K562 (cell line): ENCODE data around the gene RHBDD1. TPM values are rescaled to one million over a fixed set of nuclear protein-coding genes. Genes with fewer than 3 reads are reported as not detected.

ENCODE experiments used
- ATAC-seq: fragments of 200-7000 bp; cut with Tn5 transposase; 3 replicates; pipeline ENCODE4 v1.9.1; 2020; ENCODE audit warnings: moderate library complexity
- BruUV-seq: library from RNA; stranded (reverse); fragments of 400-500 nt; replicated peaks from 2 replicates; lab custom pipeline; 2021; lab: Mats Ljungman, UMichigan
- CTCF ChIA-PET: fragments of 300-600 bp; formaldehyde crosslinking; extraction: SDS; loops from one replicate; lab custom pipeline; 2021; ENCODE audit warnings: low intra/inter-chr PET ratio; lab: Yijun Ruan, JAX
- POLR2A ChIA-PET: fragments of 300-600, 350-650 bp; sonication (Branson Sonifier 250); formaldehyde crosslinking; extraction: SDS; loops from one replicate; lab custom pipeline; 2021; ENCODE audit warnings: antibody characterized with exemption, inconsistent platforms; lab: Yijun Ruan, JAX
- DNase-seq, 4 experiments: peaks; one replicate each; pipeline versions ENCODE4 v3.0.0 to v3.0.0-alpha.2; 2011 to 2018; ENCODE audit warnings: low spot score in 3 of 4, mixed read lengths in 3 of 4; ENCODE audit errors: extremely low read depth in 1 of 4
- FAIRE-seq: peaks from 2 replicates; lab custom pipeline; 2011; peaks lifted over from hg19 to GRCh38; lab: Jason Lieb, UNC
- H2AFZ ChIP-seq: 2 replicates; pipeline ENCODE4 v1.6.0; 2011; ENCODE audit warnings: low read depth, low read length, control low read depth, inconsistent platforms
- H3K27ac ChIP-seq: fragments of 200-600 bp; 3 replicates; pipeline ENCODE4 v1.8.0; 2011; ENCODE audit warnings: low read depth, mild to moderate bottlenecking, control low read depth, inconsistent platforms, low read length, moderate library complexity, mixed read lengths; ENCODE audit errors: extremely low read depth
- H3K27me3 ChIP-seq, 2 experiments: fragments of 300-600 bp in 1 of 2; 2 replicates in 1 of 2; 3 replicates in 1 of 2; pipeline versions ENCODE4 v1.6.0 to v1.8.0; 2011; ENCODE audit warnings: inconsistent platforms in 2 of 2, low read length in 2 of 2, mild to moderate bottlenecking in 1 of 2, mixed read lengths in 1 of 2, moderate library complexity in 1 of 2; ENCODE audit not compliant: control insufficient read depth in 2 of 2, insufficient read depth in 2 of 2
- H3K36me3 ChIP-seq: fragments of 300-600 bp; 3 replicates; pipeline ENCODE4 v1.8.0; 2011; ENCODE audit warnings: mild to moderate bottlenecking, low read length, inconsistent platforms; ENCODE audit not compliant: control insufficient read depth, insufficient read depth
- H3K4me1 ChIP-seq, 2 experiments: fragments of 200-600 bp in 1 of 2; replicated peaks in 1 of 2; 2 replicates in 1 of 2; 3 replicates in 1 of 2; pipeline versions ENCODE4 v1.5.1 to v1.8.0; 2011; ENCODE audit warnings: inconsistent platforms in 2 of 2, low read length in 2 of 2, mild to moderate bottlenecking in 1 of 2, mixed read lengths in 1 of 2, moderate library complexity in 1 of 2; ENCODE audit not compliant: control insufficient read depth in 2 of 2, insufficient read depth in 2 of 2
- H3K4me2 ChIP-seq: 2 replicates; pipeline ENCODE4 v1.6.1; 2011; ENCODE audit warnings: low read length, control low read depth, inconsistent platforms, mixed read lengths; ENCODE audit not compliant: insufficient read depth
- H3K4me3 ChIP-seq: fragments of 200-600 bp; sonication (generic), shearing (Covaris generic); 2 replicates; pipeline ENCODE4 v1.5.1; 2016; ENCODE audit warnings: control low read depth, inconsistent platforms
- H3K79me2 ChIP-seq: fragments of 200-600 bp; 3 replicates; pipeline ENCODE4 v1.8.0; 2011; ENCODE audit warnings: low read length, inconsistent platforms; ENCODE audit not compliant: control insufficient read depth, insufficient read depth
- H3K9ac ChIP-seq, 2 experiments: 2 replicates each; pipeline versions ENCODE4 v1.6.0 to v1.6.1; 2011; ENCODE audit warnings: low read depth in 2 of 2, low read length in 2 of 2, control low read depth in 1 of 2, inconsistent platforms in 1 of 2, mild to moderate bottlenecking in 1 of 2, mixed read lengths in 1 of 2; ENCODE audit not compliant: insufficient read depth in 1 of 2
- H3K9me1 ChIP-seq: one replicate; pipeline ENCODE4 v1.6.0; 2011; ENCODE audit warnings: inconsistent platforms, mild to moderate bottlenecking, low read length, moderate library complexity; ENCODE audit not compliant: control insufficient read depth, insufficient read depth
- H3K9me3 ChIP-seq: replicated peaks from 2 replicates; pipeline ENCODE4 v1.5.1; 2011; ENCODE audit warnings: low read depth, low read length, inconsistent platforms; ENCODE audit not compliant: control insufficient read depth, insufficient read depth
- H4K20me1 ChIP-seq: replicated peaks from 2 replicates; pipeline ENCODE4 v1.6.1; 2011; ENCODE audit warnings: low read length, inconsistent platforms, mixed read lengths; ENCODE audit not compliant: control insufficient read depth, insufficient read depth
- KLF16 ChIP-seq: IDR thresholded peaks from 2 replicates; pipeline ENCODE4 v1.6.1; 2016; ENCODE audit warnings: antibody characterized with exemption
- NBN ChIP-seq: fragments of 450-650 bp; IDR thresholded peaks from 2 replicates; pipeline ENCODE4 v1.6.1; 2016; ENCODE audit warnings: low read depth, mild to moderate bottlenecking
- NR2F6 ChIP-seq: fragments of 450-650 bp; formaldehyde crosslinking; IDR thresholded peaks from 2 replicates; pipeline ENCODE4 v1.4.0; 2020; ENCODE audit warnings: mild to moderate bottlenecking
- POLR2G ChIP-seq: fragments of 200-400 bp; formaldehyde crosslinking; IDR thresholded peaks from 2 replicates; pipeline ENCODE4 v1.6.1; 2017; ENCODE audit warnings: low read depth, mild to moderate bottlenecking, antibody characterized with exemption, low read length, moderate library complexity
- PPARD ChIP-seq: fragments of 250-450 bp; sonication (Bioruptor Pico); IDR thresholded peaks from 2 replicates; pipeline ENCODE4 v1.8.0; 2022; ENCODE audit warnings: inconsistent platforms, mild to moderate bottlenecking, moderate library complexity
- STAT5B ChIP-seq: fragments of 250-450 bp; sonication (Bioruptor Pico); IDR thresholded peaks from 2 replicates; pipeline ENCODE4 v1.8.0; 2021; ENCODE audit warnings: mild to moderate bottlenecking, inconsistent platforms
- TCF7 ChIP-seq: sonication (generic); IDR thresholded peaks from 2 replicates; pipeline ENCODE4 v1.6.1; 2016; ENCODE audit warnings: antibody characterized with exemption, borderline replicate concordance
- XRCC3 ChIP-seq: fragments of 450-650 bp; IDR thresholded peaks from 2 replicates; pipeline ENCODE4 v1.6.1; 2017; ENCODE audit warnings: mild to moderate bottlenecking, moderate library complexity
- ZNF184 ChIP-seq: sonication (generic); formaldehyde crosslinking; IDR thresholded peaks from 2 replicates; pipeline ENCODE4 v1.5.0; 2020; ENCODE audit warnings: missing genetic modification reagents
- ZNF436 ChIP-seq: fragments of 250-450, 450-650 bp; sonication (Bioruptor Pico); formaldehyde crosslinking; IDR thresholded peaks from 2 replicates; pipeline ENCODE4 v1.7.0; 2020; ENCODE audit warnings: mild to moderate bottlenecking
- ZNF830 ChIP-seq: fragments of 250-450 bp; sonication (Bioruptor Pico); IDR thresholded peaks from 2 replicates; pipeline ENCODE4 v1.5.0; 2021; ENCODE audit warnings: mild to moderate bottlenecking
- in situ Hi-C: fragments of 300-500 bp; cut with MboI; formaldehyde crosslinking; loops from 4 replicates; pipeline ENCODE4 v1.15.0; 2018; ENCODE audit warnings: inconsistent platforms, mixed read lengths
- intact Hi-C: fragments of 100-400 bp; cut with micrococcal nuclease; formaldehyde crosslinking; loops from 2 replicates; pipeline ENCODE4 v1.14.2; 2022
- polyA plus RNA-seq, 8 experiments: library from polyadenylated mRNA; depleted of rRNA in 4 of 8; stranded (reverse) in 5 of 8; unstranded in 3 of 8; fragments of >200 nt; fragmentation: Nextera tagmentation in 2 of 8; fragmentation: Illumina TruSeq in 1 of 8; extraction: Ambion mirVana in 2 of 8; extraction: Trizol in 1 of 8; gene quantifications; 2 replicates each; pipeline versions ENCODE4 v1.2.1 to v1.2.3, GENCODE V29; 2011 to 2014; ENCODE audit warnings: inconsistent platforms in 1 of 8, missing spikeins in 1 of 8
- total RNA-seq, 7 experiments: library from RNA; depleted of rRNA in 6 of 7; stranded (reverse); fragments of >200 nt in 6 of 7; fragmentation: Illumina TruSeq in 2 of 7; extraction: Trizol in 2 of 7; gene quantifications; 2 replicates each; pipeline versions ENCODE4 v1.2.1 to v1.2.3, GENCODE V29; 2011 to 2021; ENCODE audit warnings: low replicate concordance in 1 of 7
- TF ChIP-seq, protein P1 (sequence below): fragments of 450-650 bp; formaldehyde crosslinking; IDR thresholded peaks from 2 replicates; pipeline ENCODE4 v1.4.0; 2020; ENCODE audit warnings: mild to moderate bottlenecking, moderate library complexity
- TF ChIP-seq, protein P2 (sequence below): fragments of 250-450 bp; sonication (Bioruptor Pico); IDR thresholded peaks from 2 replicates; pipeline ENCODE4 v1.5.0; 2020; ENCODE audit warnings: mild to moderate bottlenecking
- TF ChIP-seq, protein P3 (sequence below): sonication (generic); formaldehyde crosslinking; IDR thresholded peaks from 2 replicates; pipeline ENCODE4 v1.4.0; 2020; ENCODE audit warnings: mild to moderate bottlenecking, missing genetic modification reagents
- TF ChIP-seq, protein P4 (sequence below): fragments of 450-650 bp; formaldehyde crosslinking; IDR thresholded peaks from 2 replicates; pipeline ENCODE4 v1.4.0; 2020; ENCODE audit warnings: mild to moderate bottlenecking, moderate library complexity
- TF ChIP-seq, protein P5 (sequence below): conservative IDR thresholded peaks from 2 replicates; pipeline ENCODE4 v1.6.1; 2011; ENCODE audit warnings: low read depth, mild to moderate bottlenecking, low read length; ENCODE audit not compliant: control insufficient read depth

The RHBDD1 gene
- total and polyA plus RNA-seq, 9 of the 15 experiments (the other 6 are each of a cell fraction or from before 2014, with no cell fraction given): 4.8 to 34.8 (median 15.6) TPM

DNA sequence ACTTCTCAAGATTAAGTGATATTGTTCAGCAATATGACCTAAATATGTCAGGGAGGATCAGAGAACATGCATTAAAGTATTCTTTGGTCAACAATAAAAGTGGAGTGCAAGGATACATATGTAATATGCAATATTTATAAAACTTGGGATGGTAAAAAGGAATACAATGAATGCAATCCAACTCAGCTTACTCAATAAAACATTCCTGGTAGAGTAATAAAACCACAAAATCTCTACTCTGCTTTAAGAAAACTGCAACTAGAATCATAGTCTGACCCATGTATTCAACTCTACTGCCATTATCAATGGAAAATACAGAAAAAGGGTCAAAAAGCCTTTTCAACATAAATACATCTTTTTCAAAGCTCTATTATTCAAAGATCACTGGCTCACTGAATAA, 47.8 kb upstream of the RHBDD1 start:
- Histone ChIP-seq H2AFZ (no peak overlapping the region), H4K20me1 (no peaks in the 10 kb centered on the region), H3K9me3 (no peaks in the 10 kb centered on the region; the same call in 1 of the 2 replicates), H3K36me3 (no peaks in the 10 kb centered on the region), H3K27me3 (no peaks in the 10 kb centered on the region), H3K4me1 (peaks cover 0 to 11% of the 10 kb centered on the region in 2 experiments; a peak in 3 of 5 replicates), H3K27ac (no peak overlapping the region), H3K79me2 (no peaks in the 10 kb centered on the region), H3K9ac (no peak overlapping the region), H3K9me1 (no peaks in the 10 kb centered on the region), H3K4me2 (no peak overlapping the region), H3K4me3 (no peak overlapping the region)
- intact Hi-C loops: no loop called here
- in situ Hi-C loops: no loop called here
- ATAC-seq (no peak), DNase-seq (no peak), FAIRE-seq (no peak)
- CTCF ChIA-PET: no interaction called here
- TF ChIP-seq POLR2G (no peak), ZNF184 (CRISPR knock-in tag) (no peak), XRCC3 (no peak), ZNF830 (CRISPR knock-in tag) (no peak), NBN (no peak), KLF16 (no peak), PPARD (CRISPR knock-in tag) (no peak), NR2F6 (no peak), STAT5B (CRISPR knock-in tag) (no peak), TCF7 (no peak), ZNF436 (CRISPR knock-in tag) (no peak)
- TF ChIP-seq, protein P1, sequence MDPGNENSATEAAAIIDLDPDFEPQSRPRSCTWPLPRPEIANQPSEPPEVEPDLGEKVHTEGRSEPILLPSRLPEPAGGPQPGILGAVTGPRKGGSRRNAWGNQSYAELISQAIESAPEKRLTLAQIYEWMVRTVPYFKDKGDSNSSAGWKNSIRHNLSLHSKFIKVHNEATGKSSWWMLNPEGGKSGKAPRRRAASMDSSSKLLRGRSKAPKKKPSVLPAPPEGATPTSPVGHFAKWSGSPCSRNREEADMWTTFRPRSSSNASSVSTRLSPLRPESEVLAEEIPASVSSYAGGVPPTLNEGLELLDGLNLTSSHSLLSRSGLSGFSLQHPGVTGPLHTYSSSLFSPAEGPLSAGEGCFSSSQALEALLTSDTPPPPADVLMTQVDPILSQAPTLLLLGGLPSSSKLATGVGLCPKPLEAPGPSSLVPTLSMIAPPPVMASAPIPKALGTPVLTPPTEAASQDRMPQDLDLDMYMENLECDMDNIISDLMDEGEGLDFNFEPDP: no peak
- TF ChIP-seq, protein P2, sequence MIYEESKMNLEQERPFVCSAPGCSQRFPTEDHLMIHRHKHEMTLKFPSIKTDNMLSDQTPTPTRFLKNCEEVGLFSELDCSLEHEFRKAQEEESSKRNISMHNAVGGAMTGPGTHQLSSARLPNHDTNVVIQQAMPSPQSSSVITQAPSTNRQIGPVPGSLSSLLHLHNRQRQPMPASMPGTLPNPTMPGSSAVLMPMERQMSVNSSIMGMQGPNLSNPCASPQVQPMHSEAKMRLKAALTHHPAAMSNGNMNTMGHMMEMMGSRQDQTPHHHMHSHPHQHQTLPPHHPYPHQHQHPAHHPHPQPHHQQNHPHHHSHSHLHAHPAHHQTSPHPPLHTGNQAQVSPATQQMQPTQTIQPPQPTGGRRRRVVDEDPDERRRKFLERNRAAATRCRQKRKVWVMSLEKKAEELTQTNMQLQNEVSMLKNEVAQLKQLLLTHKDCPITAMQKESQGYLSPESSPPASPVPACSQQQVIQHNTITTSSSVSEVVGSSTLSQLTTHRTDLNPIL (CRISPR knock-in tag): no peak
- TF ChIP-seq, protein P3, sequence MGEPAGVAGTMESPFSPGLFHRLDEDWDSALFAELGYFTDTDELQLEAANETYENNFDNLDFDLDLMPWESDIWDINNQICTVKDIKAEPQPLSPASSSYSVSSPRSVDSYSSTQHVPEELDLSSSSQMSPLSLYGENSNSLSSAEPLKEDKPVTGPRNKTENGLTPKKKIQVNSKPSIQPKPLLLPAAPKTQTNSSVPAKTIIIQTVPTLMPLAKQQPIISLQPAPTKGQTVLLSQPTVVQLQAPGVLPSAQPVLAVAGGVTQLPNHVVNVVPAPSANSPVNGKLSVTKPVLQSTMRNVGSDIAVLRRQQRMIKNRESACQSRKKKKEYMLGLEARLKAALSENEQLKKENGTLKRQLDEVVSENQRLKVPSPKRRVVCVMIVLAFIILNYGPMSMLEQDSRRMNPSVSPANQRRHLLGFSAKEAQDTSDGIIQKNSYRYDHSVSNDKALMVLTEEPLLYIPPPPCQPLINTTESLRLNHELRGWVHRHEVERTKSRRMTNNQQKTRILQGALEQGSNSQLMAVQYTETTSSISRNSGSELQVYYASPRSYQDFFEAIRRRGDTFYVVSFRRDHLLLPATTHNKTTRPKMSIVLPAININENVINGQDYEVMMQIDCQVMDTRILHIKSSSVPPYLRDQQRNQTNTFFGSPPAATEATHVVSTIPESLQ (CRISPR knock-in tag): no peak
- TF ChIP-seq, protein P4, sequence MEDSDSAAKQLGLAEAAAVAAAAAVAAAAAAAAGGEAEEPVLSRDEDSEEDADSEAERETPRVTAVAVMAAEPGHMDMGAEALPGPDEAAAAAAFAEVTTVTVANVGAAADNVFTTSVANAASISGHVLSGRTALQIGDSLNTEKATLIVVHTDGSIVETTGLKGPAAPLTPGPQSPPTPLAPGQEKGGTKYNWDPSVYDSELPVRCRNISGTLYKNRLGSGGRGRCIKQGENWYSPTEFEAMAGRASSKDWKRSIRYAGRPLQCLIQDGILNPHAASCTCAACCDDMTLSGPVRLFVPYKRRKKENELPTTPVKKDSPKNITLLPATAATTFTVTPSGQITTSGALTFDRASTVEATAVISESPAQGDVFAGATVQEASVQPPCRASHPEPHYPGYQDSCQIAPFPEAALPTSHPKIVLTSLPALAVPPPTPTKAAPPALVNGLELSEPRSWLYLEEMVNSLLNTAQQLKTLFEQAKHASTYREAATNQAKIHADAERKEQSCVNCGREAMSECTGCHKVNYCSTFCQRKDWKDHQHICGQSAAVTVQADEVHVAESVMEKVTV (CRISPR knock-in tag): no peak
- TF ChIP-seq, protein P5, sequence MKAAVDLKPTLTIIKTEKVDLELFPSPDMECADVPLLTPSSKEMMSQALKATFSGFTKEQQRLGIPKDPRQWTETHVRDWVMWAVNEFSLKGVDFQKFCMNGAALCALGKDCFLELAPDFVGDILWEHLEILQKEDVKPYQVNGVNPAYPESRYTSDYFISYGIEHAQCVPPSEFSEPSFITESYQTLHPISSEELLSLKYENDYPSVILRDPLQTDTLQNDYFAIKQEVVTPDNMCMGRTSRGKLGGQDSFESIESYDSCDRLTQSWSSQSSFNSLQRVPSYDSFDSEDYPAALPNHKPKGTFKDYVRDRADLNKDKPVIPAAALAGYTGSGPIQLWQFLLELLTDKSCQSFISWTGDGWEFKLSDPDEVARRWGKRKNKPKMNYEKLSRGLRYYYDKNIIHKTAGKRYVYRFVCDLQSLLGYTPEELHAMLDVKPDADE: no peak
- BruUV-seq: no TSS peak
- POLR2A ChIA-PET: no interaction called here
